WTC11 (cell line): ENCODE results near the gene PHC1. TPM values are rescaled to one million over a fixed set of nuclear protein-coding genes. Genes with fewer than 3 reads are reported as not detected.
A peak's percentile ranks its signal among the peaks of the same experiment; 100 is the strongest.

Experiments used
- ARID4B ChIP-seq: sonication (generic); formaldehyde crosslinking; IDR thresholded peaks from 2 replicates; pipeline ENCODE4 v1.8.0; 2023; ENCODE audit warnings: missing genetic modification reagents, mild to moderate bottlenecking, borderline replicate concordance
- ATF6 ChIP-seq: sonication (generic); formaldehyde crosslinking; IDR thresholded peaks from 2 replicates; pipeline ENCODE4 v1.8.1; 2023; ENCODE audit warnings: mild to moderate bottlenecking, missing genetic modification reagents
- E2F4 ChIP-seq: sonication (generic); formaldehyde crosslinking; IDR thresholded peaks from 2 replicates; pipeline ENCODE4 v1.8.1; 2022; ENCODE audit warnings: low read depth, mild to moderate bottlenecking, moderate library complexity, missing genetic modification reagents, borderline replicate concordance
- ERG ChIP-seq: fragments of 250-450 bp; sonication (Bioruptor Pico); IDR thresholded peaks from 2 replicates; pipeline ENCODE4 v1.8.0; 2021; ENCODE audit warnings: mild to moderate bottlenecking
- IRF1 ChIP-seq: sonication (generic); formaldehyde crosslinking; IDR thresholded peaks from 2 replicates; pipeline ENCODE4 v1.8.0; 2023; ENCODE audit warnings: missing genetic modification reagents
- KAT7 ChIP-seq: sonication (generic); formaldehyde crosslinking; IDR thresholded peaks from 2 replicates; pipeline ENCODE4 v1.8.1; 2023; ENCODE audit warnings: missing genetic modification reagents, mild to moderate bottlenecking, borderline replicate concordance
- MYBL2 ChIP-seq: sonication (generic); formaldehyde crosslinking; IDR thresholded peaks from 2 replicates; pipeline ENCODE4 v1.8.1; 2023; ENCODE audit warnings: mild to moderate bottlenecking, moderate library complexity, missing genetic modification reagents
- NFE2L1 ChIP-seq: sonication (generic); formaldehyde crosslinking; IDR thresholded peaks from 2 replicates; pipeline ENCODE4 v1.8.1; 2023; ENCODE audit warnings: missing genetic modification reagents
- PRDM15 ChIP-seq: sonication (generic); formaldehyde crosslinking; IDR thresholded peaks from 2 replicates; pipeline ENCODE4 v1.8.0; 2022; ENCODE audit warnings: missing genetic modification reagents
- PRRX2 ChIP-seq: fragments of 250-450 bp; sonication (Bioruptor Pico); IDR thresholded peaks from 2 replicates; pipeline ENCODE4 v1.8.0; 2021; ENCODE audit warnings: mild to moderate bottlenecking
- SP1 ChIP-seq: sonication (generic); formaldehyde crosslinking; conservative IDR thresholded peaks from 2 replicates; pipeline ENCODE4 v1.8.1; 2022; ENCODE audit warnings: missing genetic modification reagents
- TEAD4 ChIP-seq: sonication (generic); formaldehyde crosslinking; IDR thresholded peaks from 2 replicates; pipeline ENCODE4 v1.8.0; 2022; ENCODE audit warnings: mild to moderate bottlenecking, missing genetic modification reagents
- TP53 ChIP-seq: sonication (generic); formaldehyde crosslinking; IDR thresholded peaks from 2 replicates; pipeline ENCODE4 v1.8.1; 2023; ENCODE audit warnings: mild to moderate bottlenecking, missing genetic modification reagents
- USF2 ChIP-seq: sonication (generic); formaldehyde crosslinking; IDR thresholded peaks from 2 replicates; pipeline ENCODE4 v1.8.1; 2023; ENCODE audit warnings: mild to moderate bottlenecking, missing genetic modification reagents, moderate library complexity
- ZBTB43 ChIP-seq: sonication (generic); formaldehyde crosslinking; IDR thresholded peaks from 2 replicates; pipeline ENCODE4 v1.8.1; 2023; ENCODE audit warnings: mild to moderate bottlenecking, missing genetic modification reagents
- ZNF281 ChIP-seq: sonication (generic); formaldehyde crosslinking; IDR thresholded peaks from 2 replicates; pipeline ENCODE4 v1.8.0; 2023; ENCODE audit warnings: mild to moderate bottlenecking, missing genetic modification reagents
- ZNF317 ChIP-seq: sonication (generic); formaldehyde crosslinking; IDR thresholded peaks from 2 replicates; pipeline ENCODE4 v1.8.1; 2023; ENCODE audit warnings: low read depth, mild to moderate bottlenecking, moderate library complexity, missing genetic modification reagents, borderline replicate concordance
- ZNF423 ChIP-seq: fragments of 250-450 bp; sonication (Bioruptor Pico); IDR thresholded peaks from 2 replicates; pipeline ENCODE4 v2.1.2; 2022; ENCODE audit warnings: mild to moderate bottlenecking, moderate library complexity
- total RNA-seq: library from RNA; stranded (reverse); gene quantifications from 3 replicates; pipeline ENCODE4 v1.2.3, GENCODE V29; 2021

PHC1 gene
- total RNA-seq, 1 experiment from 2014 or later: 733 TPM

- no peak for TF ChIP-seq ZNF281
- TF ChIP-seq E2F4 (CRISPR knock-in tag): no peak
- no peak for TF ChIP-seq TEAD4
- no peak for TF ChIP-seq ERG (CRISPR knock-in tag)
- TF ChIP-seq MYBL2: no peak; the same call in 1 of the 2 replicates
- TF ChIP-seq ARID4B (CRISPR knock-in tag): 0 out of 2 replicates have a peak, but pooled peaks have one; percentile 71
- no peak for TF ChIP-seq ZNF423 (CRISPR knock-in tag)
- TF ChIP-seq IRF1 (CRISPR knock-in tag): 0 out of 2 replicates have a peak, but pooled peaks have one; percentile 63
- peak; percentile 93 for TF ChIP-seq USF2
- no peak for TF ChIP-seq PRDM15
- TF ChIP-seq KAT7 (CRISPR knock-in tag): no peak
- no peak for TF ChIP-seq PRRX2 (CRISPR knock-in tag)
- no peak for TF ChIP-seq ZNF317
- TF ChIP-seq ZBTB43: no peak
- no peak for TF ChIP-seq ATF6 (CRISPR knock-in tag)
- TF ChIP-seq NFE2L1 (CRISPR knock-in tag): no peak
- 0 out of 2 replicates have a peak, but pooled peaks have one; percentile 19 for TF ChIP-seq TP53
- TF ChIP-seq SP1 (CRISPR knock-in tag): peak; percentile 44; the same call in 1 of the 2 replicates
Measured at GRCh38 chr12:8949342-8950220, 35.3 kb downstream of the PHC1 start, which contains the start of gene M6PR (continued).
